Activated T-helper 1 cell treated with anti-CD3 and anti-CD28 coated beads, Interleukin-2, amount 50 U/mL, for 16 hours (primary cell): ENCODE measurements around the gene SPAG8.

Source experiments
- DNase-seq, 2 donors: peaks; one replicate each; pipeline ENCODE4 v3.0.0-alpha.2; 2020; ENCODE audit warnings: low read depth in 1 of 2, low spot score in 1 of 2

SPAG8 gene

GRCh38 chr9:35776018-35776417, 36.0 kb downstream of the SPAG8 start:
- no peak for DNase-seq

GRCh38 chr9:35774907-35775635, 37.0 kb downstream of the SPAG8 start:
- no peak for DNase-seq

GRCh38 chr9:35771943-35772342, 40.1 kb downstream of the SPAG8 start:
- no peak for DNase-seq

- no peak for DNase-seq
Measured at GRCh38 chr9:35771534-35771933, 40.5 kb downstream of the SPAG8 start.

DNA sequence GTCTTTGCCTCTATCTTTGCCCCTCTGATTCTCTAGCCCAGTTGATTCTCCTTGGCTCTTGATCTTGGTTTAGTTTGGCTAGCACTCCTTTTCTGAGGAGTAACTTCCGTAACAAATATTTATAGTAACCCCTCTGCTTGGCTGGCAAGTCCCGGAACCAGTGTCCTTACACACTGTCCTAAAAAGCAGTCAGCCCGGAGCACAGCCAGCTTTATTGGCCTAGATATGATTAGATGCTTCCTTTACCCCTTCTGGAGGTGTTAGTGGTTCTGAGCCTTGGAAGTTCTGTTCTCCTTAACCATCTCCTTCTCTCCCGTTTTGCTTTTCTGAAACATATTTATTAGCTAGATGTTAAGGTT, 41.0 kb downstream of the SPAG8 start:
- DNase-seq: no peak

DNA sequence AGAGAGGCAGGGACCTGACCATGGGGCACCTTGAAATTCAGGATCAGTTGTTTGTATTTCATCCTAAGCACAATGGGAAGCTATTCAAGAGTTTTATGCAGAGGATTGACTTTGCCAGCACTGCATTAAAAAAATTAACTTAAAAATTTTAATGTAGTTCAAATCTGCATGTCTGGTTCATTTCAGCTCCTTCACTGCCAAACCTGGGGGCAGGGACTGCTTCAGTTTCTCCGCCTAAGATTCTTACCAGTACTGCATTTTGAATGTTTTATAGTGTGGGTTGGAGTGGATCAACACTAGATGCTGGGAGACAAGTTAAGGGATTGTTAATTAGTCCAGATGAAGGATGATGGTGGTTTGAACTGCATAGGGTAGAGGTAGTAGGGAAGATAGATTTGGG, 42.3 kb downstream of the SPAG8 start:
- no peak for DNase-seq

DNA sequence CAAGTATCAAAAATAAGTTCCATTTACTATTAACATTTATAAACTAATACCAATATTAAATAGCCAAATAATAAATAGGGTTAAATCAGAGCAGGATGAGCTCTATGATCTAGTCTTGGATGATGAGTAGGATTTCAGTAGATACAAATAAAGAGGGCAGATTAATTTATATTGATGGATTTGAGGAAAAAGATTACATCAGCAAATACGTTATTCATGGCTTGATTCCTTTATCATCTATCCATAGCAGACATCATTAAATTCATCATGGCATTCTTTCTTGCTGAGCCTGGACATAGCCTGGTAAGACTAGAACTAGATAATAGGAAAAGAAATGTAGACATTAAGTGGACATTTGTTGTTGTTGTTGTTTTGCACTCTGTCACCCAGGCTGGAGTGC, 44.6 kb downstream of the SPAG8 start:
- no peak for DNase-seq

- no peak for DNase-seq
Measured at GRCh38 chr9:35766997-35767396, 45.1 kb downstream of the SPAG8 start.

DNA sequence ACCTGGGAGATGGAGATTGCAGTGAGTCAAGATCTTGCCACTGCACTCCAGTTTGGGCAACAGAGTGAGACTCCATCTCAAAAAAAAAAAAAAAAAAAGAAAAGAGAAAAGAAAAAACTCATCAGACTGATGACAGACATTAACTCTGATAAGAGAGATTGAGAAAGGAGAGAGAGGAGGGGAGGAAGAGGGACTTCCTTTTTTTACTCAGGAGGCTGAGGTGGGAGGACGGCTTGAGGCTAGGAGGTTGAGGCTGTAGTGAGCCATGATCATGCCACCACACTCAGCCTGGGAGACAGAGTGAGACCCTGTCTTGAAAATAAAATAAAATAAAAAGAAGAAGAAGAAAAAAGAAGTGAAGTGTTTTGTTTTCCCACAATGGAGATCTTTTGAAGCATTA, 48.3 kb downstream of the SPAG8 start:
- no peak for DNase-seq

DNA sequence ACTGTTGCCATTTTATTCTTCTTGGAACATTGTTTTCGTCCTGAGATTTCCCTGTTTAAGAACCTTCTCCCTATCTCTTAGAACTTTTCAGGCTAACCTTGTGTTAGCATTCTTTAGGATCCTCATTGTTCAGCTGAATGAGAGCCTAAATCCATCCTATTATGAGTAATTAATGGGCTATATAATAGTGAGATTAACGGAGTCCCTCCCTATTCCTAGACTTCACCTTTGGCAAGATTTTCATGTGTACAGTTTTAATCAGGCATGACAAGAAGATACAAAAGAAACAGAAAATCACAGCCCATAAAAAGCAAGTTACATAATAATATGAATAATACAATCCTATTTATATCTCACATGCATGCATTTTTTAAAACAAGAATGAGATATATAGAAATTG, 48.9 kb downstream of the SPAG8 start:
- DNase-seq: no peak

DNA sequence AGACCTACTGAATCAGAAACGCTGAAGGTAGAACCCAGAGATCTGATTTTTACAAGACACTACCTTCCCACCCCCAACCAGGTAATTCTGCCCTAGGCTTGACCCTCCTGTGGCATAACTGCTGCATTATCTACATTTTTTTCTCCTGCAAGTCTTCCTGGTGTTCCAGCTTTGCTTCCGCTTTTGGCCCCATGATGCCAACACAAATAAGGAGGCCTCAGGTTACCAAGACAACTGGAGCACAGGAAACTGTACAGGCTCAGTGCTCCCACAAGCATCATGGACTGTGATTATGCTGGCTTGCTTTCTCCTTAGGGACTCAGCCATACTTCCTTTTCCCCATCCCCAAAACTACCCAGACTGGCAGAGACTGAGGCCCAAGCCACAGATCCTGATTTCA, 51.4 kb downstream of the SPAG8 start:
- DNase-seq: no peak

DNA sequence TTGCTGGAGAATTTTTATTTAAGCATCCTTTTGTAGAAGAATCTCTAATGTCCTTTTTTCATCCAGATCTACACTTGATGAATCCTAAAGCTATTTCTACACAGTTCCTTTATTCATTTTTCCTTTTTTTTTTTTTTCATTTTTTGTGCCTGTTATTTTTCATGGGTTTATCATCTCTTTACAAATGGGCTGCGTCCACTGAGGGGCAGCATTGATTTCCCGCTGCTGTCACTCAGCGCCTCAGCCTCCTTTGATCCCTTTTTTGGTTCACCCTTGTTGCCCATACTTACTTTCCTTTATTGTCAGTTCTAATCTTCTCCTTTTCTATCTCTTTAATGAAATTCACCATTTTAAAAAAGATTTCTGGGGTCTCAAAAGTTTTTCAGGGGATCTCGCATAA, 52.3 kb downstream of the SPAG8 start:
- no peak for DNase-seq
